PC-3 (cell line): Measurements from ENCODE around the gene SULT2B1. TPM values are rescaled to one million over a fixed set of nuclear protein-coding genes. Genes with fewer than 3 reads are reported as not detected.
A peak's percentile ranks its signal among the peaks of the same experiment; 100 is the strongest.
"Not testable (repeated sequence)": the region's sequence is repeated elsewhere in the genome, so short reads cannot be mapped to it uniquely, and the experiment has no call there.

Experiments
- ATAC-seq: fragments of 200-7000 bp; cut with Tn5 transposase; 2 replicates; pipeline ENCODE4 v1.9.1; 2020; ENCODE audit warnings: mild to moderate bottlenecking, moderate library complexity
- BruUV-seq: library from RNA; stranded (reverse); fragments of 400-500 nt; replicated peaks from 2 replicates; lab custom pipeline; 2021; lab: Mats Ljungman, UMichigan
- CTCF ChIA-PET: fragments of 300-600 bp; sonication (Branson Sonifier 250); formaldehyde crosslinking; loops from one replicate; lab custom pipeline; 2022; ENCODE audit warnings: antibody characterized with exemption; lab: Charles Lee
- POLR2A ChIA-PET: fragments of 300-600 bp; sonication (Branson Sonifier 250); formaldehyde crosslinking; loops from one replicate; lab custom pipeline; 2022; ENCODE audit warnings: antibody characterized with exemption; ENCODE audit not compliant: unreplicated experiment; lab: Charles Lee
- DNase-seq: peaks from one replicate; pipeline ENCODE4 v3.0.0-alpha.2; 2015
- H2AFZ ChIP-seq: fragments of 300-600 bp; sonication (generic); 2 replicates; pipeline ENCODE4 v1.6.0; 2016; ENCODE audit warnings: antibody characterized with exemption, low read length
- H3F3A ChIP-seq: fragments of 300-600 bp; sonication (generic); one replicate; pipeline ENCODE4 v1.6.0; 2017; ENCODE audit warnings: antibody characterized with exemption, low read length, control low read depth, mild to moderate bottlenecking; ENCODE audit not compliant: unreplicated experiment
- H3K27ac ChIP-seq: fragments of 300-600 bp; sonication (generic); 2 replicates; pipeline ENCODE4 v1.5.1; 2016; ENCODE audit warnings: mild to moderate bottlenecking, low read length
- H3K27me3 ChIP-seq: fragments of 300-600 bp; sonication (generic); 2 replicates; pipeline ENCODE4 v1.6.1; 2016; ENCODE audit warnings: low read length, mixed read lengths
- H3K36me3 ChIP-seq: fragments of 300-600 bp; sonication (generic); 2 replicates; pipeline ENCODE4 v1.6.1; 2016; ENCODE audit warnings: low read depth, mixed run types, low read length, mixed read lengths
- H3K4me1 ChIP-seq: fragments of 300-600 bp; sonication (generic); 2 replicates; pipeline ENCODE4 v1.5.1; 2016; ENCODE audit warnings: low read length; ENCODE audit not compliant: insufficient read depth
- H3K4me2 ChIP-seq: fragments of 300-600 bp; sonication (generic); 2 replicates; pipeline ENCODE4 v1.6.0; 2016; ENCODE audit warnings: low read length
- H3K4me3 ChIP-seq: fragments of 300-600 bp; sonication (generic); 2 replicates; pipeline ENCODE4 v1.5.1; 2016; ENCODE audit warnings: mild to moderate bottlenecking, low read length, mixed read lengths
- H3K79me2 ChIP-seq: fragments of 300-600 bp; sonication (generic); 2 replicates; pipeline ENCODE4 v1.6.1; 2017; ENCODE audit warnings: low read length, mixed read lengths
- H3K9ac ChIP-seq: fragments of 300-600 bp; sonication (generic); 2 replicates; pipeline ENCODE4 v1.6.0; 2016; ENCODE audit warnings: mild to moderate bottlenecking, low read length
- H3K9me2 ChIP-seq: fragments of 300-600 bp; sonication (generic); replicated peaks from 2 replicates; pipeline ENCODE4 v1.6.1; 2016; ENCODE audit warnings: mixed run types, low read length, mixed read lengths
- H3K9me3 ChIP-seq: fragments of 300-600 bp; sonication (generic); 2 replicates; pipeline ENCODE4 v1.6.1; 2016; ENCODE audit warnings: low read length, mixed read lengths
- H4K20me1 ChIP-seq: fragments of 300-600 bp; sonication (generic); 2 replicates; pipeline ENCODE4 v1.6.1; 2016; ENCODE audit warnings: low read length, mixed read lengths
- EZH2 ChIP-seq: fragments of 300-600 bp; sonication (generic); IDR thresholded peaks from one replicate; pipeline ENCODE4 v1.6.1; 2017; ENCODE audit warnings: antibody characterized with exemption, mild to moderate bottlenecking, low read length; ENCODE audit not compliant: unreplicated experiment
- EZH2phosphoT487 ChIP-seq: fragments of 300-600 bp; sonication (generic); IDR thresholded peaks from 2 replicates; pipeline ENCODE4 v1.6.1; 2018; ENCODE audit warnings: mild to moderate bottlenecking, antibody characterized with exemption, low read length, borderline replicate concordance
- intact Hi-C: fragments of 100-400 bp; cut with micrococcal nuclease; formaldehyde crosslinking; loops from 2 replicates; pipeline ENCODE4 v1.9.0; 2023
- total RNA-seq: library from RNA; depleted of rRNA; stranded (reverse); fragments of >200 nt; gene quantifications from 2 replicates; pipeline ENCODE4 v1.2.3, GENCODE V29; 2014
- TF ChIP-seq, protein P1 (sequence below): fragments of 300-600 bp; sonication (generic); conservative IDR thresholded peaks from 2 replicates; pipeline ENCODE4 v1.5.1; 2017; ENCODE audit warnings: antibody characterized with exemption, low read depth, mild to moderate bottlenecking, low read length

SULT2B1 gene
- total RNA-seq, 1 experiment from 2014 or later = 6.7 TPM

GRCh38 chr19:48514123-48514458, 37.9 kb upstream of the SULT2B1 start:
- Histone ChIP-seq H3K4me2 (peak overlapping the region; percentile 98), H3K79me2 (no peaks in the 10 kb centered on the region), H3K9ac (no peak overlapping the region), H3K27me3 (no peaks in the 10 kb centered on the region), H3K4me1 (no peaks in the 10 kb centered on the region; the same call in 1 of the 2 replicates), H3K36me3 (no peaks in the 10 kb centered on the region), H3K27ac (no peak overlapping the region), H4K20me1 (no peaks in the 10 kb centered on the region), H3K9me2 (no peaks in the 10 kb centered on the region), H2AFZ (peak overlapping the region; percentile 96), H3F3A (no peaks in the 10 kb centered on the region), H3K4me3 (peak overlapping the region; percentile 81), H3K9me3 (no peaks in the 10 kb centered on the region)
- BruUV-seq = no TSS peak
- ChIA-PET POLR2A (interaction anchor here (0.6 kb wide), 1 partner anchor 12 kb away, joined by 5 read pairs; no protein-coding TSS in a partner anchor), CTCF (no interaction called here)
- no peak for ATAC-seq
- no peak for DNase-seq
- TF ChIP-seq, protein P1, sequence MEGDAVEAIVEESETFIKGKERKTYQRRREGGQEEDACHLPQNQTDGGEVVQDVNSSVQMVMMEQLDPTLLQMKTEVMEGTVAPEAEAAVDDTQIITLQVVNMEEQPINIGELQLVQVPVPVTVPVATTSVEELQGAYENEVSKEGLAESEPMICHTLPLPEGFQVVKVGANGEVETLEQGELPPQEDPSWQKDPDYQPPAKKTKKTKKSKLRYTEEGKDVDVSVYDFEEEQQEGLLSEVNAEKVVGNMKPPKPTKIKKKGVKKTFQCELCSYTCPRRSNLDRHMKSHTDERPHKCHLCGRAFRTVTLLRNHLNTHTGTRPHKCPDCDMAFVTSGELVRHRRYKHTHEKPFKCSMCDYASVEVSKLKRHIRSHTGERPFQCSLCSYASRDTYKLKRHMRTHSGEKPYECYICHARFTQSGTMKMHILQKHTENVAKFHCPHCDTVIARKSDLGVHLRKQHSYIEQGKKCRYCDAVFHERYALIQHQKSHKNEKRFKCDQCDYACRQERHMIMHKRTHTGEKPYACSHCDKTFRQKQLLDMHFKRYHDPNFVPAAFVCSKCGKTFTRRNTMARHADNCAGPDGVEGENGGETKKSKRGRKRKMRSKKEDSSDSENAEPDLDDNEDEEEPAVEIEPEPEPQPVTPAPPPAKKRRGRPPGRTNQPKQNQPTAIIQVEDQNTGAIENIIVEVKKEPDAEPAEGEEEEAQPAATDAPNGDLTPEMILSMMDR = no peak
- TF ChIP-seq EZH2phosphoT487 (no peak), EZH2 (no peak)
- intact Hi-C loops = no loop called here

DNA sequence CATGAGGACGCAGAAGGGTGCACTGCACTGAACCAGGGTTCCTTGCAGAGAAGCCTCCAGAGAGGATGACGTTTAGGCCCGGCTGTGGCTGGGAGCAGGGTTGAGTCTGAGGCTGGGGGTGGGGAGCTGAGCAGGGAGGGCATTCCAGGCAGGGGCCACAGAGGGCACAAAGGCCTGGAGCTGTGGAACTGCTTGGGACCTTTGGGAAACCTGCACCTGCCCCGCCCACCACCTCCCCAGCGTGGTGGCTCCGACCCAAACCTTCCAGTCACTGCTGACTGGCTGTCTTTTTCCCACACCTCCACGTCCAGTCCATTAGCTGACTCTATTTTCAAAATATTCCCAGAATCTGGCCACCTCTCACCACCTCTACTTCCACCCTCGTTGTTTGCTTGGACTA, 35.4 kb upstream of the SULT2B1 start:
- no peak overlapping the region for H3K27ac ChIP-seq
- TF ChIP-seq EZH2phosphoT487 (no peak), EZH2 (no peak)
- TF ChIP-seq, protein P1 = no peak
- no TSS peak for BruUV-seq
- no peak overlapping the region for H3K4me3 ChIP-seq
- CTCF ChIA-PET = no interaction called here
- no peaks in the 10 kb centered on the region; the same call in 1 of the 2 replicates for H3K4me1 ChIP-seq
- intact Hi-C loops = no loop called here
- H3K9ac ChIP-seq = no peak overlapping the region
- H3K79me2 ChIP-seq = no peaks in the 10 kb centered on the region
- H4K20me1 ChIP-seq = no peaks in the 10 kb centered on the region
- DNase-seq (no peak), ATAC-seq (no peak)
- H3K4me2 ChIP-seq = no peak overlapping the region
- no peaks in the 10 kb centered on the region for H3K36me3 ChIP-seq
- H2AFZ ChIP-seq = no peak overlapping the region
- no peaks in the 10 kb centered on the region for H3K9me3 ChIP-seq
- H3K27me3 ChIP-seq = no peaks in the 10 kb centered on the region
- no peaks in the 10 kb centered on the region for H3K9me2 ChIP-seq
- POLR2A ChIA-PET = no interaction called here
- H3F3A ChIP-seq = no peaks in the 10 kb centered on the region

- ChIA-PET POLR2A (no interaction called here), CTCF (no interaction called here)
- no peak overlapping the region for H3K9ac ChIP-seq
- H2AFZ ChIP-seq = no peak overlapping the region
- H3F3A ChIP-seq = no peaks in the 10 kb centered on the region
- intact Hi-C loops = no loop called here
- no peaks in the 10 kb centered on the region for H3K9me2 ChIP-seq
- no TSS peak for BruUV-seq
- H3K27me3 ChIP-seq = no peaks in the 10 kb centered on the region
- no peaks in the 10 kb centered on the region for H4K20me1 ChIP-seq
- no peaks in the 10 kb centered on the region; the same call in 1 of the 2 replicates for H3K4me1 ChIP-seq
- DNase-seq (no peak), ATAC-seq (no peak)
- H3K4me3 ChIP-seq = no peak overlapping the region
- H3K4me2 ChIP-seq = no peak overlapping the region
- no peaks in the 10 kb centered on the region for H3K36me3 ChIP-seq
- TF ChIP-seq EZH2phosphoT487 = no peak
- no peaks in the 10 kb centered on the region for H3K9me3 ChIP-seq
- no peaks in the 10 kb centered on the region for H3K79me2 ChIP-seq
- H3K27ac ChIP-seq = no peak overlapping the region
Measured at GRCh38 chr19:48518207-48518606, 33.8 kb upstream of the SULT2B1 start.

- H3K9me3 ChIP-seq, CTCF ChIA-PET, POLR2A ChIA-PET, H3K4me1 ChIP-seq, intact Hi-C loops, H3F3A ChIP-seq, H4K20me1 ChIP-seq, H3K27ac ChIP-seq, ATAC-seq, H3K79me2 ChIP-seq, BruUV-seq, H3K4me3 ChIP-seq, H3K4me2 ChIP-seq, H3K9ac ChIP-seq, H2AFZ ChIP-seq, H3K27me3 ChIP-seq, DNase-seq, H3K9me2 ChIP-seq, H3K36me3 ChIP-seq: not testable (repeated sequence)
Measured at GRCh38 chr19:48519426-48519825, 32.5 kb upstream of the SULT2B1 start.
